AG04449 (cell line): Measurements from ENCODE around the gene LHFPL3.

ENCODE experiments used
- CTCF ChIA-PET: fragments of 350-600 bp; formaldehyde crosslinking; extraction: SDS; loops from one replicate; lab custom pipeline; 2021; ENCODE audit warnings: antibody characterized with exemption; lab: Yijun Ruan, JAX
- POLR2A ChIA-PET: fragments of 400-600, 350-600 bp; formaldehyde crosslinking; extraction: SDS; loops from one replicate; lab custom pipeline; 2020; ENCODE audit warnings: antibody characterized with exemption, inconsistent platforms; lab: Yijun Ruan, JAX
- DNase-seq: peaks from one replicate; pipeline ENCODE4 v3.0.0-alpha.2; 2010; ENCODE audit warnings: low read depth, low spot score
- H3K4me3 ChIP-seq: 2 replicates; pipeline ENCODE4 v1.5.1; 2011; ENCODE audit warnings: low read depth, mild to moderate bottlenecking, control low read depth, low read length
- CTCF ChIP-seq: IDR thresholded peaks from one replicate; pipeline ENCODE4 v1.5.1; 2011; ENCODE audit warnings: mild to moderate bottlenecking, moderate library complexity, low read length, control low read depth, inconsistent platforms; ENCODE audit not compliant: insufficient read depth; ENCODE audit errors: missing control alignments

LHFPL3 gene

GRCh38 chr7:104894314-104894713 is 565.9 kb downstream of the LHFPL3 start:
- DNase-seq, result no peak
- no peak overlapping the region for H3K4me3 ChIP-seq
- no peak for TF ChIP-seq CTCF
- ChIA-PET POLR2A (no interaction called here), CTCF (interaction anchor here (3.4 to 12.6 kb wide), 2 partner anchors 9 to 24 kb away, joined by 15 to 192 read pairs; no protein-coding TSS in a partner anchor)

GRCh38 chr7:104894726-104895521 is 566.5 kb downstream of the LHFPL3 start:
- CTCF ChIA-PET, result interaction anchor here (0.7 to 12.6 kb wide), 4 partner anchors 9 to 28 kb away, joined by 3 to 192 read pairs (median 10); no protein-coding TSS in a partner anchor

GRCh38 chr7:104895522-104896236 is 567.3 kb downstream of the LHFPL3 start:
- TF ChIP-seq CTCF, result no peak
- ChIA-PET CTCF (interaction anchor here (0.7 to 12.6 kb wide), 4 partner anchors 10 to 27 kb away, joined by 3 to 192 read pairs (median 10); no protein-coding TSS in a partner anchor), POLR2A (no interaction called here)
- no peak for DNase-seq
- H3K4me3 ChIP-seq, result no peak overlapping the region

More at GRCh38 chr7:104894726-104895521, 566.5 kb downstream of the LHFPL3 start:
- H3K4me3 ChIP-seq, result no peak overlapping the region
- DNase-seq, result no peak
- TF ChIP-seq CTCF, result no peak
- POLR2A ChIA-PET, result no interaction called here

- H3K4me3 ChIP-seq, result no peak overlapping the region
- ChIA-PET CTCF (interaction anchor here (1.3 to 12.6 kb wide), 4 partner anchors 10 to 255 kb away, joined by 3 to 192 read pairs (median 4); no protein-coding TSS in a partner anchor), POLR2A (no interaction called here)
- no peak for DNase-seq
- TF ChIP-seq CTCF, result no peak
Observed at GRCh38 chr7:104898434-104898833, 570.0 kb downstream of the LHFPL3 start.

GRCh38 chr7:104900525-104901239 is 572.3 kb downstream of the LHFPL3 start:
- no peak for DNase-seq
- ChIA-PET POLR2A (no interaction called here), CTCF (interaction anchor here (1.5 to 12.6 kb wide), 4 partner anchors 8 to 18 kb away, joined by 3 to 192 read pairs (median 11); no protein-coding TSS in a partner anchor)
- no peak overlapping the region for H3K4me3 ChIP-seq
- TF ChIP-seq CTCF, result no peak
